HCT116 (cell line): ENCODE data around the gene VEZF1. TPM values are rescaled to one million over a fixed set of nuclear protein-coding genes. Genes with fewer than 3 reads are reported as not detected.
A peak's percentile ranks its signal among the peaks of the same experiment; 100 is the strongest.

ENCODE experiments used
- ATAC-seq: fragments of 200-7000 bp; cut with Tn5 transposase; 2 replicates; pipeline ENCODE4 v1.9.1; 2020; ENCODE audit warnings: mild to moderate bottlenecking, moderate library complexity
- BruUV-seq: library from RNA; stranded (reverse); fragments of 400-500 nt; replicated peaks from 2 replicates; lab custom pipeline; 2021; lab: Mats Ljungman, UMichigan
- CTCF ChIA-PET: fragments of 300-600 bp; sonication (Branson Sonifier 250); formaldehyde crosslinking; loops from one replicate; lab custom pipeline; 2021; ENCODE audit warnings: antibody characterized with exemption; lab: Charles Lee
- POLR2A ChIA-PET: fragments of 300-600, 350-600 bp; sonication (Branson Sonifier 250); formaldehyde crosslinking; loops from one replicate; lab custom pipeline; 2021; ENCODE audit warnings: antibody characterized with exemption; lab: Charles Lee
- RAD21 ChIA-PET, 2 experiments: fragments of 300-600 bp; sonication (Branson Sonifier 250); formaldehyde crosslinking; loops; one replicate each; lab custom pipeline; 2023; ENCODE audit warnings: low total read pairs in 2 of 2; ENCODE audit not compliant: uncharacterized antibody in 2 of 2, unreplicated experiment in 2 of 2, low non-redundant PET in 1 of 2; lab: Charles Lee
- DNase-seq: peaks from one replicate; pipeline ENCODE4 v3.0.0-alpha.2; 2010; ENCODE audit warnings: low read depth, low spot score
- H2AFZ ChIP-seq: fragments of 200-600 bp; shearing (Covaris generic), sonication (generic); 2 replicates; pipeline ENCODE4 v1.6.1; 2017; ENCODE audit warnings: low read depth, mixed run types, mixed read lengths, antibody characterized with exemption, low read length; ENCODE audit not compliant: poor library complexity, severe bottlenecking
- H3K27ac ChIP-seq: 2 replicates; pipeline ENCODE4 v1.5.1; 2012; ENCODE audit warnings: low read depth, low read length
- H3K27me3 ChIP-seq: fragments of 200-600 bp; sonication (generic); 2 replicates; pipeline ENCODE4 v1.6.1; 2016; ENCODE audit warnings: mixed run types, low read length, mixed read lengths; ENCODE audit not compliant: insufficient read depth
- H3K36me3 ChIP-seq, 2 experiments: fragments of 200-500 bp in 1 of 2; fragments of 200-600 bp in 1 of 2; sonication (Bioruptor generic) in 1 of 2; sonication (generic) in 1 of 2; 2 replicates each; pipeline versions ENCODE4 v1.5.1 to v1.6.1; 2014 to 2016; ENCODE audit warnings: low read length in 2 of 2, inconsistent platforms in 1 of 2, mixed read lengths in 1 of 2, mixed run types in 1 of 2; ENCODE audit not compliant: insufficient read depth in 2 of 2, control insufficient read depth in 1 of 2
- H3K4me1 ChIP-seq, 2 experiments: fragments of 200-600 bp in 1 of 2; sonication (generic) in 1 of 2; 2 replicates each; pipeline versions ENCODE4 v1.5.1 to v1.6.1; 2012 to 2017; ENCODE audit warnings: low read length in 2 of 2, inconsistent platforms in 1 of 2, mild to moderate bottlenecking in 1 of 2, mixed read lengths in 1 of 2, mixed run types in 1 of 2, moderate library complexity in 1 of 2; ENCODE audit not compliant: insufficient read depth in 2 of 2, control insufficient read depth in 1 of 2
- H3K4me2 ChIP-seq: fragments of 200-600 bp; sonication (generic); 2 replicates; pipeline ENCODE4 v1.6.1; 2017; ENCODE audit warnings: mixed run types, low read length, mixed read lengths
- H3K4me3 ChIP-seq, 2 experiments: fragments of 200-600 bp in 1 of 2; sonication (generic) in 1 of 2; replicated peaks in 1 of 2; 2 replicates each; pipeline ENCODE4 v1.5.1; 2011 to 2016; ENCODE audit warnings: low read length in 2 of 2, control low read depth in 1 of 2, low read depth in 1 of 2, mild to moderate bottlenecking in 1 of 2, mixed read lengths in 1 of 2, mixed run types in 1 of 2
- H3K79me2 ChIP-seq: fragments of 200-600 bp; sonication (generic); 2 replicates; pipeline ENCODE4 v1.6.1; 2017; ENCODE audit warnings: mild to moderate bottlenecking, mixed run types, low read length, moderate library complexity, mixed read lengths; ENCODE audit not compliant: insufficient read depth
- H3K9ac ChIP-seq: fragments of 200-600 bp; sonication (generic); 2 replicates; pipeline ENCODE4 v1.6.1; 2016; ENCODE audit warnings: low read length, mixed read lengths
- H3K9me2 ChIP-seq: fragments of 200-600 bp; sonication (generic), shearing (Covaris generic); 2 replicates; pipeline ENCODE4 v1.6.1; 2017; ENCODE audit warnings: mixed run types, mild to moderate bottlenecking, moderate library complexity; ENCODE audit not compliant: insufficient read depth
- H3K9me3 ChIP-seq, 2 experiments: fragments of 200-500 bp in 1 of 2; fragments of 200-600 bp in 1 of 2; sonication (Bioruptor generic) in 1 of 2; sonication (generic) in 1 of 2; 2 replicates each; pipeline ENCODE4 v1.6.1; 2014 to 2017; ENCODE audit warnings: low read length in 2 of 2, mixed read lengths in 2 of 2, inconsistent platforms in 1 of 2, low read depth in 1 of 2, mild to moderate bottlenecking in 1 of 2, mixed run types in 1 of 2, moderate library complexity in 1 of 2; ENCODE audit not compliant: control insufficient read depth in 1 of 2, insufficient read depth in 1 of 2
- H4K20me1 ChIP-seq: fragments of 200-600 bp; sonication (generic), shearing (Covaris generic); 2 replicates; pipeline ENCODE4 v1.6.1; 2017; ENCODE audit warnings: mixed run types, mild to moderate bottlenecking, moderate library complexity; ENCODE audit not compliant: insufficient read depth
- CBX3 ChIP-seq: IDR thresholded peaks from 2 replicates; pipeline ENCODE4 v1.6.1; 2012; ENCODE audit warnings: low read depth
- CTCF ChIP-seq, 3 experiments: fragments of 200-600 bp in 1 of 3; sonication (generic) in 1 of 3; IDR thresholded peaks in 2 of 3; conservative IDR thresholded peaks in 1 of 3; 2 replicates each; pipeline ENCODE4 v1.5.1; 2012 to 2017; ENCODE audit warnings: low read depth in 2 of 3, low read length in 2 of 3, antibody characterized with exemption in 1 of 3, borderline replicate concordance in 1 of 3, control low read depth in 1 of 3, mild to moderate bottlenecking in 1 of 3, mixed read lengths in 1 of 3, mixed run types in 1 of 3, moderate library complexity in 1 of 3; ENCODE audit not compliant: insufficient read depth in 1 of 3
- JUND ChIP-seq: IDR thresholded peaks from 2 replicates; pipeline ENCODE4 v1.6.1; 2012
- MAX ChIP-seq: IDR thresholded peaks from 2 replicates; pipeline ENCODE4 v1.6.1; 2012
- POLR2AphosphoS5 ChIP-seq: IDR thresholded peaks from 2 replicates; pipeline ENCODE4 v1.6.1; 2011; ENCODE audit warnings: mild to moderate bottlenecking, low read depth, low read length, moderate library complexity
- SIN3A ChIP-seq: IDR thresholded peaks from 2 replicates; pipeline ENCODE4 v1.6.1; 2012; ENCODE audit warnings: low read depth
- TCF7L2 ChIP-seq: IDR thresholded peaks from 2 replicates; pipeline ENCODE4 v1.7.0; 2011; ENCODE audit warnings: borderline replicate concordance, inconsistent platforms; ENCODE audit not compliant: insufficient read depth, insufficient read length; ENCODE audit errors: extremely low read depth
- ZBTB33 ChIP-seq: IDR thresholded peaks from 2 replicates; pipeline ENCODE4 v1.6.1; 2011; ENCODE audit warnings: mild to moderate bottlenecking, low read length, moderate library complexity; ENCODE audit not compliant: insufficient replicate concordance; ENCODE audit errors: extremely low read depth
- ZFX ChIP-seq: fragments of 450-650 bp; IDR thresholded peaks from 2 replicates; pipeline ENCODE4 v1.6.1; 2017
- ZNF274 ChIP-seq: fragments of 200-500 bp; sonication (Bioruptor generic); IDR thresholded peaks from 2 replicates; pipeline ENCODE4 v1.6.1; 2014; ENCODE audit warnings: mild to moderate bottlenecking, low read depth, low read length, inconsistent platforms
- intact Hi-C: fragments of 100-400 bp; cut with micrococcal nuclease; formaldehyde crosslinking; loops from 2 replicates; pipeline ENCODE4 v1.10.0; 2022
- total RNA-seq: library from RNA; stranded (reverse); gene quantifications from one replicate; pipeline ENCODE4 v1.2.1, GENCODE V29; 2021; ENCODE audit not compliant: unreplicated experiment

The VEZF1 gene
- total RNA-seq, 1 experiment from 2014 or later, result 70.2 TPM

- Histone ChIP-seq H3K27ac (peak overlapping the region; percentile 97), H3K36me3 (peaks cover 0 to 5% of the 10 kb centered on the region in 2 experiments; a peak in 1 of 4 replicates), H2AFZ (no peak overlapping the region), H3K27me3 (no peaks in the 10 kb centered on the region), H4K20me1 (no peaks in the 10 kb centered on the region), H3K79me2 (peaks cover 50% of the 10 kb centered on the region), H3K9me3 (no peaks in the 10 kb centered on the region), H3K4me3 (peak overlapping the region; percentile 75), H3K9ac (peak overlapping the region; percentile 86), H3K4me2 (peak overlapping the region; percentile 85), H3K4me1 (peaks cover 65 to 74% of the 10 kb centered on the region in 2 experiments), H3K9me2 (no peaks in the 10 kb centered on the region)
- BruUV-seq, result no TSS peak
- ChIA-PET CTCF (interaction anchor here (1.5 to 3.9 kb wide), 7 partner anchors 10 to 94 kb away, joined by 5 to 14 read pairs (median 9); no protein-coding TSS in a partner anchor), RAD21 (interaction anchor here (1.0 to 1.2 kb wide), 3 partner anchors 32 to 94 kb away, joined by 3 to 4 read pairs (median 3); no protein-coding TSS in a partner anchor), POLR2A (interaction anchor here (1.0 to 2.8 kb wide), 13 partner anchors 11 to 95 kb away, joined by 3 to 16 read pairs (median 5); partner anchors contain the start of genes SRSF1 and VEZF1)
- DNase-seq, result no peak
- TF ChIP-seq MAX (no peak), ZFX (peak; percentile 82), JUND (no peak), ZNF274 (no peak), ZBTB33 (no peak), POLR2AphosphoS5 (peak; percentile 68), CBX3 (no peak), CTCF (IDR thresholded peaks at IDR 0.05 in 2 of 3, conservative IDR thresholded peaks at IDR 0.05 in 1 of 3; ENCODE audit: borderline replicate concordance in 1 of 3, insufficient read depth in 1 of 3, low read depth in 2 of 3, low read length in 2 of 3) (no peak), SIN3A (no peak), TCF7L2 (peak; percentile 49)
- intact Hi-C loops, result loop anchor here (5.0 kb wide), 1 partner anchor 57 kb away; no protein-coding TSS in a partner anchor
- ATAC-seq, result peak; percentile 46
Measured at GRCh38 chr17:57954397-57955182, 33.5 kb downstream of the VEZF1 start.
